GM18508 (cell line): ENCODE data around the gene HDAC7.

Experiments used
- ATAC-seq: cut with Tn5 transposase; IDR thresholded peaks from one replicate; pipeline ENCODE4 v1.9.1; 2021; ENCODE audit warnings: moderate number of reproducible peaks; ENCODE audit not compliant: insufficient read depth, unreplicated experiment

Gene HDAC7

DNA sequence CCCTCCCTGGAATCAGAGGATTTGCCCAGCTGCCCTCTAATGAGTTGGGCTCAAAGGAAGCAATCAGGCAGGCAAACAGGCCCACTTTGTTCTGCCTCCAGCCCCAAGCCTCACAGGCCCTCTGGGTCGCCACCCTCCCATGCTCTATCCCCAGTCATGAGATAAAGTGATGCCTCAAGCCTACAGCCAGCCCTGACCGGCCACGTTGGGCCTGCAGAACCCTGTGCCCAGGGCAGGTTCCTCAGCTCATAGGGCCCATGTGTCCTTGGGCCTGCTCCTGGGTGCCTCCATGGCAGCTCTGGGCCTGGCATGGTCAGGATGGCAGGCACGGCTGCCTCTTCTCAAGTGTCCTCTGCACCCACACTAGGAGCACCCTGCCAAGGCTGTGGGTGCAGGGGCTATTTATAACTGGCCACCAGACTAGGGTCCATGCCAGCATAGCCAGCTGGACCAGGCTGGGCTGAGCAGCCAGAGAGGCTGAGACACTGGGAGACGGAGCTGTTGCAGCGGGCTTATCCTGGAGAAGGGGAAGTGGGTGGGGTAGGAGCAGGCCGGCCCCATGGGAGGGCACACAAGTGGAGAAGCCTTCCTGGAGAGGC, 20.2 kb downstream of the HDAC7 start:
- no peak for ATAC-seq

DNA sequence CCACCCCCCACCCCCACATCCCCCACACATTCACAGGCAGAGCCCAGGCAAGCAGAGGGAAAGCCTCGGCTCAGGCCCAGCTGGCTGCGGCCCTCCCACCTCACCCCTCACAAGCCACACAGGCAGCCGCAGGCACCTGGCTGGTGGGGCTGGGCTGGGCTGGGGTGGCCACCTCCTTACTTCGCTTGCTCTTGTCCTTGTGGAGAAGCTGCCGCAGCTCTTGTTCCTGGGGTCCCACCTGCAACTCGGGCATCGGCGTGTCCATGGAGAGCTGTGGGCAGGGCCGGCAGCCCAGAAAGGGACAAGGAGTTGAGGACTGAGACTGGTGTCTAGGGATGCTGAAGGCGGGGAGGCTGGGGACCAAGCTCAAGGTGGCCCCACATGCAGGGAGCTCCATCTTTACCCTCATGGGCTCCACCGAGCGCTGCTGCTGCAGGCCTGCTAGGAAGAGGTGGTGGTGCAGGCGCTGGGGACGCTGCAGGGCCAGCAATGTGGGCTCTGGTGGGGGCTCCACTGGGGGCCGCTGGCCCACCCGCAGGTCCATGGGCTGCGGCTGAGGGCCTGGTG, 21.2 kb downstream of the HDAC7 start:
- ATAC-seq = no peak

DNA sequence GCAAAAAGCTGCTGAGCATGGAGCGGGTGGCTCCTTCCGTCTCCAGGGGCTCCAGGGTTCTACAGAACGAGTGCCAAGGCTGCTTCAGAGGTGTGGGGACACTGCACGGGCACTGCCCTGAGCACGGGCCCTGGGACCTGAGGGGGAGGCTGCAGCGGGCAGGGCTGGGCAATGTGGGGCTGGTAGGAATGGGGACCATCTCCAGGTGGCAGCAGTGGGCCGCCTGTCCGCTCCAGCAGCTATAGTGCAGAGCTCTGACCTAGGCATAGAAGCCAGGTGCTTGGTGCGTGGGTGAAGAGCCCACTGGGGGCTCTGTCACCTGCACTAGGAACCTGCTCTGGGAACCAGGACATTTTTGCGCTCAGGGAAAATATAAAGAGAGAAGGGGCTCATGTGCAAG, 22.3 kb downstream of the HDAC7 start:
- ATAC-seq = no peak

DNA sequence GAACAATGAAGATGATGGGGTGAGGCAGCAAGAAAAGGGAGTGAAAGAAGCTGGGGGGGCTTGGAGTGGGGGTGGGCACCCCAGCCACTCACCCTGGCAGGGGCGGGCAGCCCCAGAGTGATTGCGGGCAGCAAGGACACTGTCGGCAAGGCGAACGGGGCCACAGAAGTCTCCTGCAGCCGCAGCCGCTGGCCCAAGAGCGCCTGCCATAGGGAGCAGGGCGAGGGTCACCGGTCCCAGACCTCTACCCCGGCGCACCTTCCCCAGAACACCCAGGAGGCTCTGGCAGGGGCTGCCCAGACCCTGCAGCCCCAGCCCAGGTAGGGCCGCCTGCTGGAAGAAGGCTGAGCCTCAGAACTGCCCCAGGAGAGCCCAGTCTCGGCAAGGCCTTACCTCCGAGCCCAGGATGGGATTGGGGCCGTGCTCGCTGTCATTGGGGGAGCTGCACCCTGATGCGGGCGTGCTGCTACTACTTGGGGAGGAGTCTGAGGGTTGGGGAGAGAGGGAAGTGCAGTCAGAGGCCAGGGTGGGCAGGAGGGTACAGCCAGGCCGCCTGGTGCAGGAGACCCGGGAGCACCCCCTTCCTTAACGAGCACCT, 23.8 kb downstream of the HDAC7 start:
- no peak for ATAC-seq

DNA sequence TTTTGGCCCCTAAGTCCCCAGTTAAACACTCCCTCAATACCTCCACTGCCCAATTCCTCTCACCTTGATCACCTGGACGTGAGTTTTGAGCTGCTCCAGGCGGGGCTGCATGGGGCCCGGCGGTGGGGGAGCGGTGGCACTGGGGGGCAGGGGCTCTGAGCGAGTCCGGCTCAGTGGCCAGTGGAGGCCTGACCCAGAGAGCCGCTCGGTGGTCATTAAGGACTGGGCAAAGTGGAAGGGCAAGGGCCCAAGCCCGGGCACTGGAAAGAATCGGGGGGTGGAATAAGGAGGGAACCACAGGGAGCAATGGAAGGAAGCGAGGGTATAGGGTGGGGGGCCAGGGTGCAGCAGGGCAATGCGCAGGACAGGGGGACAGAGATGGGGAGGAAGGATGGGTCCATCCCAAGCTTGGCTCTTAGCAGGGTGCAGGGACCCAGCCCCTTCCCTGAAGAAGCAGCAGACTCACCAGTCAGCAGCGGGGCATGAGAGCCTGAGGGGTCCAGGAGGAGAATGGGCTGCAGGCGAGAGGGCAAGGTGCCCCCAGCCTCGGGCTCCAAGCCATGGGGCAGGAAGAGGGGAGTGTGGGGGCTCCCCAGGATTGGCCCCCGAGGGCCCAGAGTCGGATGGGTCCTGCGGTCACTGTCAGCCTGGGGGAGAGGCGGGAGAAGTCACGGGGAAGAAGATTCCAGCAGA, 24.4 kb downstream of the HDAC7 start:
- no peak for ATAC-seq

DNA sequence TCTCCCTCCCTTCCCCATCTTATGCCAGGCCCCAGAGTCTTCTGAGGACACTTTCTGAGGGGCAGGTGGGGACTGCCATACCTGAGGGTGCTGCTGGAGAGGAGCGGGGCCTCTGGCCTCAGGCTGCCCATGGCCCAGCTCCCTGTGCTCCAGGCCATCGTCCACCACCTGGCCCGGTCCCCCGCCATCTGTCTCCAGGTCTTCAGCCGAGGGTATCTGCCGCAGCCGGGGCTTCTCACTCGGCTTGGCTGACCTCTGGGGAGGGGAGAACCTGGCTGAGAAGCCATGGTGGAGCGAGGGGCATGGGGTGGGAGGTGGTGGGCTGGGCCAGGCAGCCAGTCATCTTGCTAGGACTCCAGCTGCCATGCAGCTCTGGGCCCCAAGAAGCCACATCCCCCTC, 25.0 kb downstream of the HDAC7 start:
- no peak for ATAC-seq

DNA sequence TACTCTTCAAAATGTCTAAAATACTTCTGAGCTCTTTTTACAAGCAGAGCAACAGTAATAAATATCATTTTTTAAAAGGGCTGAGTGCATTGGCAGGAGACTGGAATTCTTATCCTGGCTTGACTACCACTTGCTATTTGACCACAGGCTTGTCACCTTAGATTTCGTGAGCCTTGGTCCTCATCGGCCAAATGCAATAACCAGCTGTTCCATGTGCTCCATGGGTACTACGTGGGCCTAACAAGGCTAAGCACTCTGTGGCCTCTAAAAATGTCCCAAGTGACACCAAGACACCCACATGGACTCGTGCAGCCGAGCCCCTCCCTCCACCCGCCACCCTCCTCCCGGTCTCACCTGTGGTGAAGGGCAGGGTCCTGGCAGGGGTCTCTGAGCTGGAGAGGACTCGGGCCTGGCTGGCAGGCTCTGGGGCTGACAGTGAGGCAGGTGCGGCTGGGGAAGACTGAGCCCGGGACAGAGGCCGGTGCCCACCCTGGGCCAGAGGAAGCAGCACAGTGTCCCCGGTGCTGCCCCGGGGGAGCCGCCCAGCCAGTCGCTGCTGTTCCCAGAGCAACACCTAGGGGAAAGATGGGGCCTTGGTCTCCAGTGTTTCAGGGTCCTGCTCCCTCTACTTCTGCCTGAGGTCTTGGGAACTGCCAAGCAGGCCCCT, 26.6 kb downstream of the HDAC7 start:
- no peak for ATAC-seq

DNA sequence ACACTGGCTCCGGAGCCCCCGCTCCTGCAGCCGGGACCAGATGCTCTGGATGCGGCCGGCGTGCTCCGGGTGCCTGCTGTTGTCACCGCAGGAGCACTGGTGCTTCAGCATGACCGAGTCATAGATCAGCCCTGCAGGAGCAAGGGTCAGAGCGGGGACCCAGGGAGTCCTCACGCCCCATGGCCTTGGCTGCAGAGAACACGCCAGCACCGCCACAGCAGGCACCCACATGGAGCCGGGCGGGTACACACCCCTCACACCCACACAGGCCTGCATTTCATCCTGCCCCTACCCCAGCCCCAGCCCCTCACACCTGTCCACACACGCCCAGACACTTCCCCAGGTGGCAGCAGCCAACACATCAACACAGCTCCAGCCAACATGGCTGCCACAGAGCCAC, 27.8 kb downstream of the HDAC7 start:
- ATAC-seq = no peak

DNA sequence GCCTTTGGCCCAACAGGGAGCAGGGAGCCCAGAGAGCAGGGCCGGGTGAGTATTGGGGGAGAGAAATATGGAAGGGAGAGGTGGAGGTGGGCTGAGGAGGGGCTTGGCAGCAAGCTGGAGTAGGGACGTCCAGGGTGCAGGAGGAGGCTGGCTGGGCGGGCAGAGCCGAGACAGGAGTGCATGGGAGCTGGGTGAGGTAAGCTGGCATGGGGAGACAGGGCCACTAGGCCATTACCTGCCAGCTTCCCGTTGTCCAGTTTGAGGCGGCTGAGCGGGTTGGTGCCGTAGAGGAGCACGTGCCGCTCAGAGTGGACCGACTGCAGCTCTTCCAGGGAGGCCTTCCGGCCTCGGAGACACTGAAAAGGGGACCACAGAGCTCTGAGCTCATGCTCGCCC, 28.4 kb downstream of the HDAC7 start:
- no peak for ATAC-seq

DNA sequence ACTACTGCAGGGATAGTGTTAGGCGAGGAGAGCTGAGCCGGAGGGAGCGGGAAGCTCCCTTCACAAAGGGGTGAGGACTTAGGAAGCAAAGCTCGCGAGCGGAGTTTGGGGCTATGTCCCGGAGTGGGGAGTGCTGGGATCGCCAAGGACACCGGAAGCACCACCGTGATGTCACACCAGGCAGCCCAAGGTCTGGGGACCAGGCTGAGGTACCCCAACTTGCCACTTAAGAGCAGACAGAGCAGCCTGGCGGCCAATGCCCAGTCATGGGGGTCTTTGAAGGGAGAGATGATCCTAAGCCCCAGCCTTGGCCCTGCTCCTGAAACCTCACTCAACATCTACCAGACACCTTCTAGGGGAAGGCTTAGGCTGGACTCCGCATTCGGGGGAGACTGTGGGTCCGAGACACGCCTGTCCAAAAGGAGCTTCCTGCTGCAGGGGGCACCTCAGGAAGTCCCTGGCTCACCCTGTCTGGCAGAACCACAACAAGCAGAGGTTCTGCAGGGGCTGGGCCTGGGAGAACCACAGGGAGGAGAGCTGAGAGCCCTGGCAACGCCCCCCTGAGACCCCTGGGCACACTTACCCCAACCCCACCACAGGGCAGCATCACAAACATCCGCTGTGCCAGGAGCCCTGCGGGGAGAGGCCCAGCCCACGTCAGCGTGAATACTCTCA, 28.9 kb downstream of the HDAC7 start:
- ATAC-seq = no peak

DNA sequence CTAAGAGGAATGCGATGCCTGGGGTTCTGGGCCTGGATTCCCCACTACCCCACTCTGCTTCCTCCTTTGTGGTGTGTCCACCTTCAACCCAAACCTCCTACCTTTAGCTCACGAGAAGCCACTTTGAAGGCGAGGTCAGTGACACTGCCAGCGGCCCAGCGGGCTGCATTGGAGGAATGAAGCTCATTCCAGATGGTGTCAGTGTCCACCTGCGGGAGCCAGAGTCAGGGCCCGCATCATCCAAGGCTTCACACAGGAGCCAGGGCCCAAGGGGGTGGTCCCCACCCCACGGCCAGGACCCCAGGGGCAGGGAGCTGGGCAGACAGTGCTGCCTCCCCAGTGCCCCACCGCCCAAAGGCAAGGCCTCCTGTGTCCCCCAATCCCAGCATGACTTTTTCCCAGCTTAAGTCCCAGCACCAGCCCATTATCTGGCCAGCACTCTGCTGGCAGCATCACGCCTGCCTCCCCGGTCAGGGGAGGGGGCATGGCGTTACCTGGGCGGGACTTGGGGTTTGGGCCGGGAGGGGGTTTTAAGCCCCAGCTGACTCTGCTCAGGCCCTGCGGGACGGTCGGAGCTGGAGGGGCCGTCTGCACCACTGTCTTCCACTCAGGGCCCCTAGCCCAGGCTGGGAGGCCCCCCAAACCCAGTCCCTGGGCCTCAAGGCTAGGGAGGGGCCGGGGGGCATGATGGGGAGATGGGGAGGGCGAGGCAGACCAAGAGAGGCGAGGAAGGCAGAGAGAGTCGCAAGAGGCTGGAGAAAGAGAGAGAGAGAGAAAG, 29.8 kb downstream of the HDAC7 start:
- no peak for ATAC-seq

DNA sequence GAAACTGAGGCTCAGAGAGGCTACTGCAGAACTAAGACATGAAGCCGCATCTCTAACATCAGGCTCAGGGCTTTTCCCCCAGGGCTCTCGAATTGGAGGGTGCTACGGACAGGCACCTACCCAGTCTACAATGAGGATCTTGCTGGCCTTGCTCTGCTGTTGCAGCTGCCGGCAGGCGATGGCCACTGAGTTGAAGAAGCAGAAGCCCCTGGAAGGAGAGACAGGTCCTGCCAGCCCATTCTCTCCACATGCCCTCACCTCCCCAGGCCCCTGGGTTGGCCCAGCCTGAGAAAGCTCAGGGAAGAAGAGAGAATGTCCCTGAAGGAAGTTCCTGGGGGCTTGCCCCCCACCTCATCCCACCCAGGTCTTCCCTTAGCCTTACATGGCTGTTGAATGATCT, 30.6 kb downstream of the HDAC7 start:
- ATAC-seq = no peak

DNA sequence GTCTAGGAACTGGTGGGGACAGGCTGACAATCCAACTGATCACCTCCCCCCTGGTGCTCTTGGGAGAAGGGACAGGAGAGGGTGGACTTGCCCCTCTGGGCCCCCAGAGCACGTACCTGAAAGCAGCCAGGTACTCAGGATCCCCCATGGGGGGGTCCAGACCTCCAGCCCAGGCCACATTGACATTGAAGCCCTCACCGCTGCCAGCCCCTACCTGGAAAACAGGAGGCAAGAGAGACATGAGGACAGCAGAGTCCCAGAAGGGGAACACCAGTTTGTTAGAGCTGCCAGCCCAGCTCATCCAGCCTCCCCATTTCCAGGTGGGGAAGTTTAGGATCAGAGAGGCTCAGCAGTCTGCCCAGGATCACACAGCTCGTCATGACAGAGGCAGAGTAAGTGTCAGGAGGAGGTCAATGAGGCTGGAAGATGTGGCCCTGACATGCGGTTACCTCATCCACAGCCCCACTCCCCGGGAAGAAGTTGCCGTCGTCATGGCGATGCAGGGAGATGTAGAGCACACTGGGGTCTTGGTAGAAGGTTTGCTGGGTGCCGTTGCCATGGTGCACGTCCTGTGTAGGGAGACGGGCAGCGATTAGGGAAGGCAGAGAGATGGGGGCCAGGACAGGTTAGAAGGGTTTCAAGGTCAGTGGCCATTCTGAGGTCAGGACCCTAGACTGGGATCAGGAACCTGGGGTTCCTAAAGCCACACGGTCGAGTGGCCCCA, 31.9 kb downstream of the HDAC7 start:
- no peak for ATAC-seq

DNA sequence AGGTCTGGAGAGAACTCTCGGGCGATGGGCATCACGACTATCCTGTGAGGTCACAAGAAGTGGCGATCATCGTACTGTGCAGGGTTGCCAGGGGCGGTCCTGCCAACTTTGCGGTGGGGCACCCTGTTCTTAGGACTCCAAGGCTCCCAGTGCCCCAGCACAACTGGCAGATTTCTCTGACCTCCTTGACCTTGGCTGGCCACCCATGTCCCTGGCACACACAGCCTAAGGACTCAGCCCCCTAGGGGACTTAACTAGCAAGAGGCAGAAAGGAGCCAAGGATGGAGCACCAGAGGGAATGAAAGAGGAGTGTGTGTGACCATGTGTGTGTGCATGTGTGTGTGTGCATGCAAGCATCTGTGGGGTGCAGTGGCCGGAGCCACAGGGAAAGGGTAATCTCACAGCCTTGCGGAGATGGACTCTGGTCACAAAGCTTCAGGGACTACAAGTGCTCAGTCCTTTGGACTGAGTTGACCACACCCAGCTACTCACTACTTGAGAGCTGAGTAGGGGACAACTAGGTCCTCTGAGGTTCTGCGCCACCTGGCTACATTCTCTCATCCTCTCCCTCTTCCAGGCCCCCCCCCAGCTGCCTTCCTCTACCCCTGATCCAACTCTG, 32.9 kb downstream of the HDAC7 start:
- ATAC-seq = no peak

DNA sequence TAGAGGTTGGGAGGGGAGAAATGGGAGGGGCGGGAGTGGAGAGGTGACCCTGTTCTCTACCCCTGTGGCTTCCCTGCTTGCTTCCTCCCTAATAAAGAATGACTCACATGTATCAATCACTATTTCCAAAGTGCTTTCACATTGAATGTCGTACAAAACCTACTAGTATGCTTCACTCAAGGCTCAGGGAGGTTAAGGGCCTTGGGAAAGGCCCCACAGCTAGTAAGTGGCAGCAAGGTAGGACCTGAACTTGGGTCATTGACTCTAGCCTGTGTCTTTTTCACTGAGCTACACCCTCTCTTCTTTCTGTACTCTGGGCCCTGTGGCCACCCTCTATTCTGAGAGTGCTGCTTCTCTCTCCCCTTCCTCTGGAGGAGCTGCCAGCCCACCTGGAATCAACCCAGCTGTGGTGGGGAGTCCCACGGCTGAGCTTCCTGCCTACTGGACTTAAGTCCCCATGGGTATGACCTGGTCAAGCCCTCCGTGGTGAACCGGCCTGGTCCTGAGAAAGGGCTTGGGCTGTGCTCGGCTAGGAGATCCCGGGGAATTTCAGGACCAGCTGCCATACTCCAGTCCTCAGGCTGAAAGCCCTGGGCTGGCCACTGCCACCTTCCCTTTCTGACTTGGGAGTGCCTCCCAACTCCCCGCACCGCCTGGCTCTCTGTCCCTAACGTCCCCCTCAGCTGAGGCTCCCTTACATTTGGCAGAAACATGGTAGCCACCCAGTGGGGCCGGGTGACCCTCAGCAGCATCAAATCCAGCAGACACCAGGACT, 33.6 kb downstream of the HDAC7 start:
- ATAC-seq = no peak

DNA sequence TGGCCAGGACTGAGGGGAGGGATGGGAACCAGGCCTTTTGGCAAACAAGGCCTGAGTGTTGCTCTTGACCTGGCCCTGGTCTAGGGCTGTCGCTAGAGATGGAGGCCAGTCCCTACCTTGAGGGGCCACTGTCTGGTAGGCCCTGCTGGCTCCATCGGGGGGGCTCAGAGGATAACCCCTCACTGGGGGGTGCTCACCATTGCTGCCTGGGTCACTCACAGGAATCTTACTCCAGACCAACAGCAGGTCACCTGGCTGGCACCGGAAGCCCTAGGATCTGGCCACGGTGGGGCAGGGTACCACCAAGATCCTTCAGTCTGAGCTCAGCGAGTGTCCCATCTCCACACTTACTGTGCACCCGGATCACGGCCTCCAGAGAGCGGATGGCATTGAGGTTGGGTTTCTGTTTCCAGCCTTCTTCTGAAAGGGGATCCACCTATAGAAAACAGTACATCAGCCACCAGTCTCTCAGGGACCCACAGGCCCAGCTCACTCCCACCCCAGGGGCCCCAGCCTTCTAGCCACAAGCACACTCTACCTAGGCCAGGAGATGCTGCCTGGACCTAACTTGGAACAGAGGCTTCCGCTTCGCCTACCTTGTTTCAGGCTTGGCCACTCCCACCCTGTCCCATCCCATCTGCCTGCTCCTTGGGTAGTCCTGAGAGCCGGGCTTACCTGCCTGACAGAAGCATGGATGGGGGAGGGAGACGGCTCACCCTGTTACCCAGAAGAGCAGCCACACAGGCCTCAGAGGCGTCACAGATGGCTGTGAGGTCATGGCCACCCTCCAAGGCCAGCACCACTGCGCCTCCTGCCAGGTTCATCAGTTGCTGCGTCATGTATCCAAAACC, 34.4 kb downstream of the HDAC7 start:
- no peak for ATAC-seq
